Upper lobe of left lung (tissue), 4 donors: Measurements from ENCODE around the gene ZRANB2.

Source experiments
- POLR2AphosphoS5 ChIP-seq, 2 donors: sonication (generic); formaldehyde crosslinking; IDR thresholded peaks; one replicate each; pipeline ENCODE4 v1.5.1; 2017; ENCODE audit warnings: antibody characterized with exemption in 2 of 2
- TF ChIP-seq, protein P1 (sequence below), 6 experiments: fragments of 450-650 bp in 4 of 6; fragments of 200-600 bp in 2 of 6; sonication (generic) in 2 of 6; IDR thresholded peaks; one replicate each; pipeline ENCODE4 v1.5.1; 2016 to 2019; ENCODE audit warnings: antibody characterized with exemption in 6 of 6

DNA sequence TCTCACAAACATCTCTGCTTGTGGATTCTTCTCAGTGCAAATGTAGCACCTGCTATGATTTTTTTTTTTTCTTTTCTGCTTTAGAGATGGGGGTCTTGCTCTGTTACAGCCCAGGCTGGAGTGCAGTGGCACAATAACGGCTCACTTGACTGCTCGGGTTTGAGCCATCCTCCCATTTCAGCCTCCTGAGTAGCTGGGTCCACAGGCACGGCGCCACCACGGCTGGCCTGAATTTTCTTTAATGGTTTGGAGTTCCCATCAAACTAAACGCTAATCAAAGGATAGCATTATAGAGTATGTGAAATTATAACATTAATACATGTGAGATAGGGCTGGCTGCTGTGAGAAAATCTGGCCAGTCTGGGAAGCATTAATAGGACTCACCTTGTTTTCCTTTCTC is 26.0 kb downstream of the ZRANB2 start:
- TF ChIP-seq, protein P1, sequence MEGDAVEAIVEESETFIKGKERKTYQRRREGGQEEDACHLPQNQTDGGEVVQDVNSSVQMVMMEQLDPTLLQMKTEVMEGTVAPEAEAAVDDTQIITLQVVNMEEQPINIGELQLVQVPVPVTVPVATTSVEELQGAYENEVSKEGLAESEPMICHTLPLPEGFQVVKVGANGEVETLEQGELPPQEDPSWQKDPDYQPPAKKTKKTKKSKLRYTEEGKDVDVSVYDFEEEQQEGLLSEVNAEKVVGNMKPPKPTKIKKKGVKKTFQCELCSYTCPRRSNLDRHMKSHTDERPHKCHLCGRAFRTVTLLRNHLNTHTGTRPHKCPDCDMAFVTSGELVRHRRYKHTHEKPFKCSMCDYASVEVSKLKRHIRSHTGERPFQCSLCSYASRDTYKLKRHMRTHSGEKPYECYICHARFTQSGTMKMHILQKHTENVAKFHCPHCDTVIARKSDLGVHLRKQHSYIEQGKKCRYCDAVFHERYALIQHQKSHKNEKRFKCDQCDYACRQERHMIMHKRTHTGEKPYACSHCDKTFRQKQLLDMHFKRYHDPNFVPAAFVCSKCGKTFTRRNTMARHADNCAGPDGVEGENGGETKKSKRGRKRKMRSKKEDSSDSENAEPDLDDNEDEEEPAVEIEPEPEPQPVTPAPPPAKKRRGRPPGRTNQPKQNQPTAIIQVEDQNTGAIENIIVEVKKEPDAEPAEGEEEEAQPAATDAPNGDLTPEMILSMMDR (IDR thresholded peaks at IDR 0.05) = no peak
- TF ChIP-seq POLR2AphosphoS5 (IDR thresholded peaks at IDR 0.05) = no peak
